ENCODE measurements around the gene RNF220.

DNA sequence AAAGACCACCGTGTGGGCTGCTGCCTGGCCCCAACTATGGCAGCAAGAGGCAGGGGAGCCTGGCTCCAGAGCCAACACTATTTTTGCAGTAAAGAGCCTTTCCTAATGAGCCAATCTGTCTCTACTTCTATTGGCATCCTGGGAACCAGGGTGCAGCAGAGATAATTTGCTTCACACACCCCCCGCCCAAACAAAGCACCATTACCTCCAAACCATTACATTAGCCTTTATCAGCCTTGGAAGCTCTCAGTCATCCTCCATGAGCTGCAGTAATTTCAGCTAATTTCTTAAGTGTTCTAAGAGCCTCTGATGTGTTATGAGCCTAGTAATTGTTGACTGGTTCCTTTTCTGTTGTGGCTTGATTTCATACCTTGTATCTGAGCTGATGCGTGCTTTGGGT, 291.0 kb downstream of the RNF220 start:
- TF ChIP-seq, protein P1, sequence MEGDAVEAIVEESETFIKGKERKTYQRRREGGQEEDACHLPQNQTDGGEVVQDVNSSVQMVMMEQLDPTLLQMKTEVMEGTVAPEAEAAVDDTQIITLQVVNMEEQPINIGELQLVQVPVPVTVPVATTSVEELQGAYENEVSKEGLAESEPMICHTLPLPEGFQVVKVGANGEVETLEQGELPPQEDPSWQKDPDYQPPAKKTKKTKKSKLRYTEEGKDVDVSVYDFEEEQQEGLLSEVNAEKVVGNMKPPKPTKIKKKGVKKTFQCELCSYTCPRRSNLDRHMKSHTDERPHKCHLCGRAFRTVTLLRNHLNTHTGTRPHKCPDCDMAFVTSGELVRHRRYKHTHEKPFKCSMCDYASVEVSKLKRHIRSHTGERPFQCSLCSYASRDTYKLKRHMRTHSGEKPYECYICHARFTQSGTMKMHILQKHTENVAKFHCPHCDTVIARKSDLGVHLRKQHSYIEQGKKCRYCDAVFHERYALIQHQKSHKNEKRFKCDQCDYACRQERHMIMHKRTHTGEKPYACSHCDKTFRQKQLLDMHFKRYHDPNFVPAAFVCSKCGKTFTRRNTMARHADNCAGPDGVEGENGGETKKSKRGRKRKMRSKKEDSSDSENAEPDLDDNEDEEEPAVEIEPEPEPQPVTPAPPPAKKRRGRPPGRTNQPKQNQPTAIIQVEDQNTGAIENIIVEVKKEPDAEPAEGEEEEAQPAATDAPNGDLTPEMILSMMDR (IDR thresholded peaks at IDR 0.05), result no peak
- no peak for TF ChIP-seq POLR2A (IDR thresholded peaks at IDR 0.05)
